ENCODE measurements around the gene KLHDC7B.
"Not testable (repeated sequence)": the region's sequence is repeated elsewhere in the genome, so short reads cannot be mapped to it uniquely, and the experiment has no call there.

The KLHDC7B gene

DNA sequence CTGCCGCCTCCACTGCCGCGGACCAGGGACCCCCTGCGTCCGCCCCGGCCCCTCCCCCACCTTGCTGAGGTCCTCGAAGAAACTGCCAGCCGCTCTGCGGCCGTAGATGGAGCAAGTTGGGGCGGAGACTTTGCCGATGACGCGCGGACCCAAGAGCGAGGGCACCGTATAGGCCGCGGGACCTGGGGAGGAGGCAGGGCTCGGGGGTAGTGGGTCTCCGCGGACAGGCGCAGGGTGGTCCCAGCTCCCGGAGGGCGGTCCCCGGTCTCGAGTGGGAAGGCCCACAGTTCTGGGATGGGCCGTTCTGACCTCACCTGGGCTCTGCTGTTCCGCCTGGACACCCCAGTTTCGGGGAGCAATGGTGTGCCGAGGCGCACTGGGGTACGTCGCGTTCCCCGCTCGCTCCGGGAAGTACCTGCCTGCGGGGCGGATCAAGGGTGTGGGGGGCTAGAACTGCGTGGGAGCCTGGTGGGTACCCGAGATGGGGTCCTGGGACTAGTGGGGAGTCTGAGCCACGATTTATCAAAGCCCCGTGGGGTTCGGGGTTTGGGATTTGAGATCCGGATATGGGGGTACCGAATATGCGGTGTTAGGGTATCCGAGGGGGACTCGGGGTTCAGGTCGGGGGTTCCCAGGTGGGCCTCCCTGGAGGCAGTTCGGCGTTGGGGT, 14.7 kb upstream of the KLHDC7B start:
- DNase-seq, result peak; percentile 53

DNA sequence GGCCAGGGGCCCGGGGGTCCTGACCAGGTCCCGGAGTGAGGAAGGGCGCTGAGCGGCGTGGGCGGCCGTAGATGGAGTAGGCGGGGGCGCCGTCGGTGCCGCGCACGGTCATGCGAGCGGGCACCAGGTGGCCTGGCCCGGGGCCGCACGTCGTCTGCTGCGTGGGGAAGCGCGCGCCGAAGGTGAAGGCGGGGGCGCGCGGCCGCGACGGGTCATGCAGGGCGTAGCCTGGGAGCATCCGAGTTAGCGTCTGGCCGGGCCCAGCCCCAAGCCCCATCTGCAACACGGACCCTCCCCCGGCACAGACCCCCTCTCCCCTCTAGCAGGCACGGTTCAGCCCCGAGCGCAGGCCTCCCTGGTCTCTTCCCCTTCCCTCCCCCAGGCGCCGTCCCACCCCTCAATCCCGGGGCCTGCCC, 14.1 kb upstream of the KLHDC7B start:
- DNase-seq, result peak; percentile 34

DNA sequence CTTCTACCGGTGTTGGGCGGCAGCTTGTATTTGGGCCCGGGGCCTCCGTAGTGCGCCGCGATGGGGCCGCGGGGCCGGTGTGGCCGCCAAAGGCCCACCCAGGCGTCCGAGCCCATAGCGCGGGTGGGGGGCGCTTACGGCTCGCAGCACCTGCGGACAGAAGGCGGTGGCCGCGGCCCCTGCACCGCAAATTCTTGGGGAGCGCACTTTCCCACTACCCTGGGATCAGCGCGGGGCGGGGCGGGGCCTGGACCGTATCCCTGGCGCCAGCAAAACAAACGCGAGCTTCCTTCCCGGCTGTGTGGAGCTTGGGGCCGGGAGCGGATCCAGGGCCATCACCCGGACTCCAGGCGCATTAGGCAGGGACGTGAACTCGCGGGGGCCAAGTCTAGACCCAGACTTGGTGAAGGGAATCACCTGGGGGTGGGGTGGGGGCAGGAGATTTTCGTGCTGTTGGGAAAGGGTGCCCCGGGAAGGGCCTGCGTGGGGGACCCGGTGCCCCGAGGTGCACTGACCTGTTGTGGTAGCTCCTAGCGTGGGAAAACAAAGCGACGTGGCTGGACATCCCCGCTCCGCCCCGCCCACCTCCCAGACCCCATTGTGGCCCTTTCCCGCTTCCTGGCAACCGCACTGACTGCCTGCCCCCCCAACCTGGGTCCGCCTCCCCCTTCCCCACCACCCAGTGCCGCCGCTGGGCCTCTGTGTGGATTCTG, 13.6 kb upstream of the KLHDC7B start:
- DNase-seq, result peak; percentile 29

DNA sequence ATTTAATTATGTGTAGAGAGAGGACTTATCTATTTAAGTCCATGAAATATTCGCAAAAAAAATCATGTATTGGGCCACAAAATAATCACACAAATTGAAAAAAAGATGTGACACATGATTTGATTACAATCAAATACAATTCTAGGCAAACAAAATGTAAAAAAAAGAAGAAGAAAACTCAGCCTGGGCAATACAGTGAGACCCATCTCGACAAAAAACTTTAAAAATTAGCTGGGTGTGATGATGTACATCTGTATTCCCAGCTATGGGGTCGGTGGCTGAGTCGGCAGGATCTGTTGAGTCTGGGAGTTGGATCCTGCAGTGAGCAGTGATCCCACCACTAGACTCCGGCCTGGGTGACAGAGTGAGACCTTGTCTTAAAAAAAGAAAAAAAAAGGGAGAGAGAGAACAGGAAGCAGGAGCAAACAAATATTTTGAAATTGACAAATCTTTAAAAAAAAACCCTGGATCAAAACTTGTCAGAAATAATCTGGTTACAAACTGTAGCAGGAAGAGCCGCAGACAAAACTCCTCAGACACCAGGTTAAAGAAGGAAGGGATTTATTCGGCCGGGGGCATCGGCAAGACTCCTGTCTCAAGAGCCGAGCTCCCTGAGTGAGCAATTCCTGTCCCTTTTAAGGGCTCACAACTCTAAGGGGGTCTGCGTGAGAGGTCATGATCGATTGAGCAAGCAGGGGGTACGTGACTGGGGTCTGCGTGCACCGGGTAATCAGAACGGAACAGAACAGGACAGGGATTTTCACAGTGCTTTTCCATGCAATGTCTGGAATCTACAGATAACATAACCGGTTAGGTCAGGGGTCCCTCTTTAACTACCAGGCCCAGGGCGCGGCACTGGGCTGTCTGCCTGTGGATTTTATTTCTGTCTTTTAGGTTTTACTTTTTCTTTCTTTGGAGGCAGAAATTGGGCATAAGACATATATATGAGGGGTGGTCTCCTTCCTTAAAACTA, 12.6 kb upstream of the KLHDC7B start:
- DNase-seq, result no peak

DNA sequence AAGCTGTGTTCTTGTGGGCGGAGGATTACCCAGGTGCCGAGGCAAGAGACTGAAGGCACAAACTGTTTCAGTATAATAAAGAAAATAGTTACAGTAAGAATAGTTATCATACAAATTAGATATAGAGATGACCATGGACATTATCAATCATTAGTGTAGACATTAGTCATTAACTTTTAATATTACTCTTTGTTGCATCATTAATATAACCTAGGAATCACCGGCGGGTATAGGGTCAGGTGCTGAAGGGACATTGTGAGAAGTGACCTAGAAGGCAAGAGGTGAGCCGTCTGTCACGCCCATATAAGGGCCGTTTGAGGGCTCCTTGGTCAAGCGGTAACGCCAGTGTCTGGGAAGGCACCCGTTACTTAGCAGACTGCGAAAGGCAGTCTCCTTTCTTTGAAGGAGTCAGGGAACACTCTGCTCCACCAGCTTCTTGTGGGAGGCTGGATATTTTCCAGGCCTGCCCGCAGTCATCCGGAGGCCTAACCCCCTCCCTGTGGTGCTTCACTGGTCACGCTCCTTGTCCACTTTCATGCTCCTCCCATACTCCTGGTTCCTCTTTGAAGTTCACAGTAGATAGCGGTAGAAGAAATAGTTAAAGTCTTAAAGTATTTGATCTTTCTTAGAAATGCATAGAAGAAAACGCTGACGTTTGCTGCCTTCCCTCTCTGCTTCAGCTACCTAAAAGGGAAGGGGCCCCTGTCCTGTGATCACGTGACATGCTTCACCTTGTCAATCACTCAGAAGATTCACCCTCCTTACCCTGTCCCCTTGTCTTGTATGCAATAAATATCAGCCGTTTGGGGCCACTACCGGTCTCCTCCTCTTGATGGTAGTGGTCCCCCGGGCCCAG, 11.6 kb upstream of the KLHDC7B start:
- DNase-seq, result not testable (repeated sequence)

DNA sequence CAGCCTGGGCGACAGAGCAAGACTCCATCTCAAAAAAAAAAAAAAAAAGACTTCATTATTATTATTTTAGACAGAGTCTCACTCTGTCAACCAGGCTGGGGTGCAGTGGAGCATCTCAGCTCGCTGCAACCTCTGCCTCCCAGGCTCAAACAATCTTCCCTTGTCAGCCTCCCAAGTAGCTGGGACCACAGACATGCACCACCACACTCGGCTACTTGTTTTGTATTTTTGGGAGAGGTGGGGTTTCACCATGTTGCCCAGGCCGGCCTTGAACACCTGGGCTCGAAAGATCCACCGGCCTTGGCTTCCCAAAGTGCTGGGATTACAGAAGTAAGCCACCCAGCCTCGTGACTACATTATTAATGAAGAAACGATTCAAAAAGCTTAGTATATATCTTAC, 10.6 kb upstream of the KLHDC7B start:
- no peak for DNase-seq

DNA sequence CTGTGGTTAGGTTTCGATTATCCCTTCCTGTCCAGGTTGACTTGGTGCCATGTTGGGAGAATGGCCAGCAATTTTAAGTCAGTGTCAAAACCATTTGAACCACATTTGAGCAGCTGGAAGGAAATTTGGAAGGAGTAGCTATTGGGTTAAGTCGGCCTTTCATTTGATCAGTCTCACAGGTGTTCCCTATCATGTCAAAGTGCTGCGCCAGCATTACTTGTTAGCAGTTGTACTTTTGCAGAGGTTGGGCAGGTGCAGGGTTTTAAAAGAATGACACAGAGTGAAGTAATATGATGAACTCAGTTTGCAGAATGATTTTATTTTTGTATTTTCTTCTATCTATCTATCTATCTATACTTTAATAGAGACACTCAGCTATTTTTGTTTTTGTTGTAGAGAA, 9.5 kb upstream of the KLHDC7B start:
- no peak for DNase-seq

DNA sequence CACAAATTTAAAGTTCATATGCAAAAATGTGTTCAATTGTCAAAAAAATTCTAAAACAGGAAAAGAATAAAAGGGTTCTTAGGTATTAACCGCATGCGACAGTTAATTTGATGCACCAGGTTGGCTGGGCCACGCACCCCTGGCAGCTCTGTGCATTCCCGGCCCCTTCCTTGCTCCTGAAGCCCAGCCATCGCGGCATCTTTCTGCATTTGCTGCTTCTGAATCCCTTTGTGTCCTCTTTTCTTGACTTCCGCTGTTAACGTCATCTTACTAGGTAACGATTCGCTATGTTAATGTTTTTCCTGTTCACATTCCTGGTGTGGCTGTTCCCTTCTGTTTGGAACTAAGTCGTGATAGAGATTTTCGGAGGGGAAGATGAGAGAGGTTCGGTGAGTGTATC, 7.9 kb upstream of the KLHDC7B start:
- DNase-seq, result no peak

DNA sequence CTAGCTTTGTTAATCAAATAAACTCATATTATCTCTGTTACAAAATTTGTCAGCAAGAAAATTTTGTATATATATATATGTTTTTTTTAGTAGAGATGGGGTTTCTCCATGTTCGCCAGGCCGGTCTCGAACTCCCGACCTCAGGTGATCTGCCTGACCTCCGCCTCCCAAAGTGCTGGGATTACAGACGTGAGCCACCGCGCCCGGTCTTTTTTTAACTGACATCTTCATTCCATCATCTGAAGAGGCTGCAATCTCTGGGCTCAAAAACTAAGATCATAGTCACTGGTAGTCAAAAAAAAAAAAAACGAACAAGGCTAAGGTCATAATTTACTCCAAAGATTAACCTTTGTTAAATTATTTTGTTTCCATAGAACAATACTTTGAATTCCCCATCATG, 5.3 kb upstream of the KLHDC7B start:
- DNase-seq, result no peak

DNA sequence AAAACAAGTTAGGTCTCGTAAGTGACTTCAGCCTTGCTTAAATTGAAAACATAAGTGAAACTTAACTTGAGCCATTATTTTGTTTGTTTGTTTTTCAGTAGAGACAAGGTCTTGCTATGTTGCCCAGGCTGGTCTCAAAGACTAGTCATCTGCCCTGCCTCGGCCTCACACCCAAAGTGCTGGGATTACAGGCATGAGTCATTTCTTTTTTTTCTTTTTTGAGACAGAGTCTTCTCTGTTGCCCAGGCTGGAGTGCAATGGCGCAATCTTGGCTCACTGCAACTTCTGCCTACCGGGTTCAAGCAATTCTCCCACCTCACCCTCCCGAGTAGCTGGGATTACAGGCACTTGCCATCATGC, 4.1 kb upstream of the KLHDC7B start:
- DNase-seq, result not testable (repeated sequence)

DNA sequence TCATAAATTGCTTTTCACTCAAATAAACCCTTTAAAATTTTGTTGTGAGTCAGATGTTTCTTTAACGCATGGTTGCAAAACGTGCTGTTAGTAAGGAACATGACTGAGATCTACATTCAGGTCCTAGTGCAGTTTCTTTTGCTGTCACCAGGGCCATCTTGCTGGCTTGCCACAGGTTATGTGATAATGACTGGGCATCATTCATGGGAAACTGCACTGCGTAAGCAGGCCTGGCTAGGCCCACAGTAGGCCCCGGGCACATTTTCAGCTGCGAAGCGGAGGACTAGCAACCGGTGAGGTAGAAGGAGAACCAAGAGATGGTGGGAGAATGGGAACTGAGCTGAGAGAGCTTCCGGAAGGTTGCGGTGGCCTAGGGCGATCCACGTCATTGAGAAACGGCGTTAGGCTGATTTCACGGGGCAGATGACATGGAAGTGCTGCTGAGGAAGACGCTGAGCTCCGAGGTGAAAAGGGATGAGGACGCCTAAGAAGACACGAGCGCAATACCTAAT, 3.2 kb upstream of the KLHDC7B start:
- DNase-seq, result no peak

DNA sequence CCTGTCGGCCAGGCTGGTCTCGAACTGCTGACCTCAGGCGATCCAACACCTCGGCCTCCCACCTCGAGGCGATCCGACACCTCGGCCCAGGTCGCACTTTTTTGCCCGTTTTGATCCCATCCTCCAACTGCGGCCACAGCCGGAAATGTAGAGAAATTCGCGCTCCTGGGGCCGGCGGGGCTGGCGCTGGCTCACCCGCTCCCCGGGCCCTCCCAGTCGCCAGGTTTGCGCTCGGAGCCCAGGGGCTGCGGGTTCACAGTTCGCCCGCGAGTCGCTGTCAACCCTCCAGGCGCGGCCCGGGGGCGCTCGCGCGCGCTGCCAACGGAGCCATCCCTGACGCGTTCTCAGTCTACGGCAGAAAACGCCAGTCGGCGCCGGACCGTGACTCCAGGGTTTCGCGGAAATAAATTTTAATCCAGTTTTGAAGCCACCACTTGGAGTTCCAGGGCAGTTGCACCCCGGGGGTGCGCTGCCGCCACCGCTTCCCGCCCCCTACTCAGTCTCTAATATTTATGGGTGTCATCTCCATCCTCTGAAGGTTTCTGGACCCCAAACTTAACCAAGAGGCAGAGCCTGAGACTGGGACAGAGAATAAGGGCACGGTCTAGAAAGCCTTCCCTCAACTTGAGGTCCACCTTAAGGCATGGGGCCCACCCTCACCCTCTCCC, 1.5 kb upstream of the KLHDC7B start:
- DNase-seq, result no peak

DNA sequence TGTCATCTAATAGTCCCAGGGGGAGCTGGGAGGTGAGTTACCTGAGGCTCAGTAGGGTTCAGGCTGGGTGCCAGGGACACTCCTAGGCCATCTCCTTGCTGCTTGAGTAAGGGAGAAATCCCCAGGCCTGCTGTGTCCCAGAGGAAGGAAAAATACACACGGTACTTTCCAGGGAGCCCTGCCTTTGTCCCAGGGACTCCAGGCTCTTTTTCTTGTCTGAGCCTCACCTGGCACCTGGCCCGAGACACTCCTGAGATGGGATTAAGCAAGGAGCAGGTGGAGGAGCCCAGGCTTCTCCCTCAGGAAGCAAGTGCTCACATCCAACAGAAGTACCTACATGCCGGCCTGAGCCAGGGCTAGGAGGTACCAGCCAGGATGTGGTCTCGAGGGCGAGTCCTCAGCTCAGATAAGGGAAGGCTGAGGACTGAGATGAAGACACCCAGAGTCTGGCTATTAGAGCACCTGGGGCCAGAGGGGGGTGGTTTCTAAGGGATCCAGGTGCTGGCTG, 899 bp upstream of the KLHDC7B start:
- no peak for DNase-seq

DNA sequence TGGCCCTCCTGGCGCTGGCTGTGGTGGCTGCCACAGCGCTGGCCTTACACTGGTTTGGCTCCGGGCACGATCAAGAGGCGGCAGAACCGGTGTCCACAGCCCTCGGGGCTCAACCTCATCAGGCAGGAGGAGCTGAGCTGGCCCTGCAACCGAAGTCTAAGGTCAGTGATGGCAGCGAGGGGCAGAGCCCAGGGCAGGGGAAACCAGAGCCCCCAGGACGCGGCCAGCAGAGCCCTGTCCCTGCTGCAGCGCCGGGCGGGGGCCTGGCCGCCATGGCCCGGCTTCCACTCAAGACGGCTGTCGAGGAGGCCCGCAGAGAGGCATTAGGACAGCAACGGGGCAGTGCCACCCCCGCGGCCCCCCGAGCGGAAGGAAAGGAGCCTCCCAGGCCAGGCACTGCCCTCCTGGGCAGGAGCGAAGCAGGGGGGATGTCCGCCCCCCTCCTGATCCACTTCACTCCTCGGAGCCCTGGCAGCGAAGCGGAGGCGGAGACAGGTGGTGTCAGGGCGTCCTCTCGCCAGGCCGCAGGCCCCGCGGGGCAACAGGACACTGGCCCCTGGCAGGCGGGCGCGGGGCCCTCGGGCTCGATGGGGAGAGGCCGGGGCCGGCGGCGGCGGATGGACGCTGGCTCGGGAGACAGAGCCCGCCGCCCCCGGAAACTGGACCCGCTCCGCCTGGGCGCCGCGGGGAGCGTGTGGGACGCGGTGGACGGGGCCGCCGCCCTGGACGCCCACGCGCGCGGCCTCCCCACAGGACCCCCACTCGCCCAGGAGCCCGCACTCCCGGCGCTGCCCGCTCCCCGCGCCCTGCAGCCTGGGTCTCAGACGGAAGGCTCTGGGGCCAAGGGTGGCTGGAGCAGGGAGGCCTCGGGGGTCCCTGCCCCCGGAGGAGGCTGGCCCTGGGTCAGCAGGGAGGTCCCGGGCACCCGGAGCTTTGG, 895 bp downstream of the KLHDC7B start:
- no peak for DNase-seq

DNA sequence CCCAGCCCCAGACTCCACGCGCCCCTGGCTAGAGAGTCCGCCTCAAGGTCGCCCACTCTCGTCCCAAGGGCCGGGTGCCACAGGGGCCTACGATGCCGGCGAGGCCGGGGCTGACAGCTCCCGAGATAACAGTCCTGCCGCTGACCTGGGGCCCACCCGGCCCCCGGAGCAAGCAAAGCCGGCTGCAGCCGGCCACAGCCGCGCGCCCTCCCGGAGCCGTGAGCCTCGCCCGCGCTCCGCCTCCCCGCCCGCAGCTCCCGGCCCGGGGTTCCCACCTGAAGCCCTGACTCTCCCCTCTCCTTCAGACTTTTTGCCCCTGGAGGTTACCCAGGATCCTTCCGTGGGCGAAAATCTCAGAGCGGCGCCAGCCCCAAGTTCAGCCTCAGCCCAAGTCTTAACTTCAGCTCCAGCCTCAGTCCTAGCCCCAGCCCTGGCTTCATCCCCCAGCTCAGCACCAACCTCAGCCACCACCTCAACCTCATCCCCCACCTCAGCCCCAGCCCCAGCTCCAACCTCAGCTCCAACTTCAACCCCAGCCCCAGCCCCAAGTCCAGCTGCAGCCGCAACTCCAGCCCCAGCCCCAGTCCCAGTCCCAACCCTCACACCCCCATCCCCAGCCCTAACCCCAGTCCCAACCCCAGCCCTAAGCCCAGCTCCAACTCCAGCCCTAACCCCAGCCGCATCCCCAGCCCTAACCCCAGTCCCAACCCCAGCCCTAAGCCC, 1.7 kb downstream of the KLHDC7B start:
- DNase-seq, result no peak

DNA sequence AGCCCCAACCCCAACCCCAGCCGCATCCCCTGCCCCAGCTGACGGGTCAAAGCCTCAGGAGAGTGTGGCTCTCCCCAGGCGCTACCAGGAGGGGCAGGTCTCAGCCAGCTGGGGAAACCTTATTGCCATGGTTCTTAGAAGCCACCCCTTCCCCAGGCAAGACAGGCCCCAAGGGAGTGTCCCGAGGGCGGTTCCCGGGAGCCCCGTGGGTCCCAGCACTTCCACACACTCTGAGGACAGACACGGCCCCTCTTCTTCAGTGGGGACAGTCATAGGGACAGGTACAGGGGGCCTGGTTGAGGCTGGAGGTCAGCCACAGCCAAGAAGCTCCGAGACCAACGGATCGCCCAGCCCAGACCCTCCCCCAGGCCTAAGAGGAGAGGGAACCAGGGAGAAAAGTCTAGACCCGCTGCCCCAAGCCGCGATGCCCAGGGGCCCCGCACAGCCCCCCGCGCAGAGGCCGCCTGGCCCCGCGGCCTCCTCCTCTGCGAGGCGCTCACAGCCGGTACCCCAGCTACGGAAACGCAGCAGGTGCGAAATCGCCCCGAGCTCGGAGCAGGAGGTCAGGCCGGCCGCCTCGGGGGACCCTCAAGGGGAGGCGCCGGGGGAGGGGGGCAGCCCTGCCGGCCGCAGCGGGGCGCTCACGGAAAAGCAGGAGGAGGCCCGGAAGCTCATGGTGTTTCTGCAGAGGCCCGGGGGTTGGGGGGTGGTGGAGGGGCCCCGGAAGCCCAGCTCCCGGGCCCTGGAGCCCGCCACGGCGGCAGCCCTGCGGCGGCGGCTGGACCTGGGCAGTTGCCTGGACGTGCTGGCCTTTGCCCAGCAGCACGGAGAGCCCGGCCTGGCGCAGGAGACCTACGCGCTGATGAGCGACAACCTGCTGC, 2.6 kb downstream of the KLHDC7B start:
- no peak for DNase-seq

DNA sequence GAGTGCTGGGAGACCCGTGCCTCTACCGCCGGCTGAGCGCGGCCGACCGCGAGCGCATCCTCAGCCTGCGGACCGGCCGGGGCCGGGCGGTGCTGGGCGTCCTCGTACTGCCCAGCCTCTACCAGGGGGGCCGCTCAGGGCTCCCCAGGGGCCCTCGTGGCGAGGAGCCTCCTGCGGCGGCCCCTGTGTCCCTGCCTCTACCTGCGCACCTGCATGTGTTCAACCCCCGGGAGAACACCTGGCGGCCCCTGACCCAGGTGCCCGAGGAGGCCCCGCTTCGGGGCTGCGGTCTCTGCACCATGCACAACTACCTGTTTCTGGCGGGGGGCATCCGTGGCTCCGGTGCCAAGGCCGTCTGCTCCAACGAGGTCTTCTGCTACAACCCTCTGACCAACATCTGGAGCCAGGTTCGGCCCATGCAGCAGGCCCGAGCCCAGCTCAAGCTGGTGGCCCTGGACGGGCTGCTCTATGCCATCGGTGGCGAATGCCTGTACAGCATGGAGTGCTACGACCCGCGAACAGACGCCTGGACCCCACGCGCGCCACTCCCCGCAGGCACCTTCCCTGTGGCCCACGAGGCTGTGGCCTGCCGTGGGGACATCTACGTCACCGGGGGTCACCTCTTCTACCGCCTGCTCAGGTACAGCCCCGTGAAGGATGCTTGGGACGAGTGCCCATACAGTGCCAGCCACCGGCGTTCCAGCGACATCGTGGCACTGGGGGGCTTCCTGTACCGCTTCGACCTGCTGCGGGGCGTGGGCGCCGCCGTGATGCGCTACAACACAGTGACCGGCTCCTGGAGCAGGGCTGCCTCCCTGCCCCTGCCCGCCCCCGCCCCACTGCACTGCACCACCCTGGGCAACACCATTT, 3.5 kb downstream of the KLHDC7B start:
- no peak for DNase-seq

DNA sequence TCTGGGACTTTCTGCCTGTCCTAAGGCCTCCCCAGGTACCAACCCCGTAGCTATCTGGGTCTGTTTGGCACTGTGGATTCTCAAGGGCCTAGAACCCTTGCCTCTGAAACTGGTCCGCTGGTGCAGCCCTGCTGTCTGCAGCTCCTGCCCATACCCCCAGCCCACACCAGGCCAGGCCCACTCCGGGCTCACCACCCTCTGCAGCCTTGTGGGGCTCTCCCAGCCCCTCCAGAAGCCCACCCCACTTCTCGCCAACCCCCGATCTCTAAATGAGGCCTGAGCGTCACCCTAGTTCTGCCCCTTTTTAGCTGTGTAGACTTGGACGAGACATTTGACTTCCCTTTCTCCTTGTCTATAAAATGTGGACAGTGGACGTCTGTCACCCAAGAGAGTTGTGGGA, 4.7 kb downstream of the KLHDC7B start:
- no peak for DNase-seq

Data from NCI-H1105 treated with DMSO at 0.1 percent for 48 hours (cell line).